Neutrophil (primary cell): ENCODE measurements around the gene NTN1.

Experiments used
- H3K27ac ChIP-seq: fragments of 200-600 bp; sonication (generic); 2 replicates; pipeline ENCODE4 v1.5.1; 2016; ENCODE audit warnings: mild to moderate bottlenecking, moderate library complexity
- H3K27me3 ChIP-seq: fragments of 200-600 bp; sonication (generic); 2 replicates; pipeline ENCODE4 v1.6.0; 2016; ENCODE audit warnings: mild to moderate bottlenecking
- H3K36me3 ChIP-seq: fragments of 200-600 bp; sonication (generic); 2 replicates; pipeline ENCODE4 v1.5.1; 2017
- H3K4me1 ChIP-seq, 2 experiments: fragments of 200-600 bp in 1 of 2; sonication (generic) in 1 of 2; 1 replicate in 1 of 2; 2 replicates in 1 of 2; pipeline versions ENCODE4 v1.5.1 to v1.6.1; 2013 to 2016; ENCODE audit warnings: low read depth in 1 of 2, low read length in 1 of 2, mild to moderate bottlenecking in 1 of 2, moderate library complexity in 1 of 2; ENCODE audit not compliant: control insufficient read depth in 1 of 2, insufficient read depth in 1 of 2
- H3K4me3 ChIP-seq, 2 experiments: fragments of 200-600 bp in 1 of 2; sonication (generic) in 1 of 2; 1 replicate in 1 of 2; 2 replicates in 1 of 2; pipeline ENCODE4 v1.5.1; 2013 to 2016; ENCODE audit warnings: low read depth in 1 of 2, low read length in 1 of 2, mild to moderate bottlenecking in 1 of 2, moderate library complexity in 1 of 2
- H3K9me3 ChIP-seq: fragments of 200-600 bp; sonication (generic); 2 replicates; pipeline ENCODE4 v1.5.1; 2016
- TF ChIP-seq, protein P1 (sequence below): fragments of 200-600 bp; sonication (generic); IDR thresholded peaks from 2 replicates; pipeline ENCODE4 v1.5.1; 2016; ENCODE audit warnings: antibody characterized with exemption

The NTN1 gene

DNA sequence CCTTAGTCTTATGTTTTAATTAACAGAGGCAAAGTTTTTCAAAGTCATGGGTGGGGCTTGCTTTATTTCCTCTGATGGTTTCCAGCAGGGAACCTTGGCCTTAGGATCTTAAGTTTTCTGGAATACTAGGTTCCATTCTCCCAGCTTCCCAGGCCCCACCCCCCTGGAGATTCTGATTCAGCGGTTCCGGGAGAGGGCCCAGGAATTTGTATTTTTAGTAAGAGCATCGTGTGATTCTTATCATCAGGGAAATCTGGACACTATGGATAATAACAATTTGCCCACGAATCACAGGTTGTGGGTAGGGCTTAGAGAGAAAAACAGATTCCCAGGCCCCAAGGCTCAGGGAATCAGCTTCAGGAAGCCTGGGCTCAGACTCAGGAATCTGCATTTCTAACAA, 263.6 kb downstream of the NTN1 start:
- Histone ChIP-seq H3K9me3 (no peaks in the 10 kb centered on the region), H3K4me1 (no peaks in the 10 kb centered on the region), H3K4me3 (no peak overlapping the region), H3K27me3 (no peaks in the 10 kb centered on the region), H3K36me3 (no peaks in the 10 kb centered on the region), H3K27ac (no peak overlapping the region)
- TF ChIP-seq, protein P1, sequence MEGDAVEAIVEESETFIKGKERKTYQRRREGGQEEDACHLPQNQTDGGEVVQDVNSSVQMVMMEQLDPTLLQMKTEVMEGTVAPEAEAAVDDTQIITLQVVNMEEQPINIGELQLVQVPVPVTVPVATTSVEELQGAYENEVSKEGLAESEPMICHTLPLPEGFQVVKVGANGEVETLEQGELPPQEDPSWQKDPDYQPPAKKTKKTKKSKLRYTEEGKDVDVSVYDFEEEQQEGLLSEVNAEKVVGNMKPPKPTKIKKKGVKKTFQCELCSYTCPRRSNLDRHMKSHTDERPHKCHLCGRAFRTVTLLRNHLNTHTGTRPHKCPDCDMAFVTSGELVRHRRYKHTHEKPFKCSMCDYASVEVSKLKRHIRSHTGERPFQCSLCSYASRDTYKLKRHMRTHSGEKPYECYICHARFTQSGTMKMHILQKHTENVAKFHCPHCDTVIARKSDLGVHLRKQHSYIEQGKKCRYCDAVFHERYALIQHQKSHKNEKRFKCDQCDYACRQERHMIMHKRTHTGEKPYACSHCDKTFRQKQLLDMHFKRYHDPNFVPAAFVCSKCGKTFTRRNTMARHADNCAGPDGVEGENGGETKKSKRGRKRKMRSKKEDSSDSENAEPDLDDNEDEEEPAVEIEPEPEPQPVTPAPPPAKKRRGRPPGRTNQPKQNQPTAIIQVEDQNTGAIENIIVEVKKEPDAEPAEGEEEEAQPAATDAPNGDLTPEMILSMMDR = no peak

DNA sequence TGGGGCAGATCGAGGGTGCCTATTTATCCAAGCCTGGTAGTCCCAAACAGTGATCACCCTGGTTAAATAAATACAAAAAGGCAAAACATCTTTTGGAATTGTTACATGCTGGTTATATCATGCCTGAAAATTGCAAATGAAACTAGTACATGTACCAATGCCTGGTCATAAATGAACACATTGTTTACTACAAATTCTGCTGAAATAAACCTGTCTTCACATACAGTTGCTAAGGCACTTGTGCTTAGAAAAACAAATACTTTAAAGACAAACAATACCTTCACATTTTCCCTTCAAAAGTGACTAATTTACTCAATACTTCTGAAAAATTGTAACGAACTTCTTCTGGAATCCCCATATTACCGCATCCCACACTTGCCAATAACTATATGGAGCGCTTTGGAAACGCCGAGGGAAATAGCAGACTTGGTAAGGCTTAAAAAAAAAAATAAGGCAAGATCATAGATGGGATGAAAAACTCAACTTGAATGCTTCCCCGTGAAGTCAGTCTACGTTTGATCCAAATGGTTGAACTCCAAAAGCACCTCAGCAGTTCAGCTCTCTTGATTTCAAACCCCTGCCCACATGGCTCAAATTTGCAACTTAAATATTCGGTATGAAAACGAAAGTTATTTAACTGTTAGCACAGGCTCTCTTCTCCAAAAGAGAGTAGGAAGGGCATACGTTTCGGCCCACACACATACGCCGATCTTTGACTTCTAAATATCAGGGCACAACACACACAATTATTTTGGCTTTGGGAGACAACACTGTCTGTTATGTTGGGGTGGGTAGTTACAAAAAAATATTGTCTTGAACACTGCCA, 264.5 kb downstream of the NTN1 start:
- H3K4me3 ChIP-seq = no peak overlapping the region
- no peak overlapping the region for H3K27ac ChIP-seq
- no peaks in the 10 kb centered on the region for H3K4me1 ChIP-seq
- no peaks in the 10 kb centered on the region for H3K27me3 ChIP-seq
- no peaks in the 10 kb centered on the region for H3K36me3 ChIP-seq
- TF ChIP-seq, protein P1 = no peak
- H3K9me3 ChIP-seq = no peaks in the 10 kb centered on the region

DNA sequence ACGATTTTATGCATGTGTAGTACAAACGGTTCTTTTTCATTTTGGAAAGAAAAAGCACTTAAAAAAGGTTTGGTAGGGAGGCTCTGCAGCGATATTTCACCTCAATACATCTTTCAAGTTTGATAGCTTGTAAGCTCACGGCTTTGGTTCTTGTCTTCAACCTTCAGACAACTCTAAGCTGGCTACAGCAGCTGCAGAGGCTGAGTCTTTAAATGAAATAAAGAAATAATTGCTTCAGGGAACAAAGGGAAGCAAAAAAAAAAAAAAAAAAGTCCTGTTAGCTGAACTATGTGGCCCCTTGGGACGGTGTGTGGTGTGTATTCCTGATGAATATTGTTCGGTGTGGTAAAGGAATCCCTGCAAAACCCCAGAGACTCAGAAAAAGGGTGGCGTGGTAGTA, 265.1 kb downstream of the NTN1 start:
- Histone ChIP-seq H3K36me3 (no peaks in the 10 kb centered on the region), H3K9me3 (no peaks in the 10 kb centered on the region), H3K27me3 (no peaks in the 10 kb centered on the region), H3K4me3 (no peak overlapping the region), H3K4me1 (no peaks in the 10 kb centered on the region), H3K27ac (no peak overlapping the region)
- TF ChIP-seq, protein P1 = no peak

DNA sequence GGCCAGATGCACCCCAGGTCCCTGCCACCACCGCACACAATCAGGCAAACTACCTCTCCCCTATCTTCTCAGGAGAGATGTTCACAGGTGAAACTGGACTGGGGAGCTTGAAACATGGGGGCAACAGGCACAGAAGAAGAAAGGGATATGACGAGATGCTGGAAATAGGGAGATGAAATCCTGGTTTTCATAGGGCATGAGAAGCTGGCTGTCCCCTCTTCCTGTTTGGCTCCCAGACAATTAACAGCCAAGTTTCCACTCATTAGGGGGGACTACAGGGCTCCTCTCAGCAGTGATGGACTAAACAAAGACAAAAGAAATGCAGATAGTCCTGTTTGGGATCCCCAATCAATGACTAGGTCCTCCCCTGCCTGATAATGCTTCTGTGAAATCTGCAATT, 266.0 kb downstream of the NTN1 start:
- Histone ChIP-seq H3K27ac (no peak overlapping the region), H3K4me3 (no peak overlapping the region), H3K36me3 (no peaks in the 10 kb centered on the region), H3K9me3 (no peaks in the 10 kb centered on the region), H3K4me1 (peaks cover 0 to 1% of the 10 kb centered on the region in 2 experiments), H3K27me3 (no peaks in the 10 kb centered on the region)
- TF ChIP-seq, protein P1 = no peak

DNA sequence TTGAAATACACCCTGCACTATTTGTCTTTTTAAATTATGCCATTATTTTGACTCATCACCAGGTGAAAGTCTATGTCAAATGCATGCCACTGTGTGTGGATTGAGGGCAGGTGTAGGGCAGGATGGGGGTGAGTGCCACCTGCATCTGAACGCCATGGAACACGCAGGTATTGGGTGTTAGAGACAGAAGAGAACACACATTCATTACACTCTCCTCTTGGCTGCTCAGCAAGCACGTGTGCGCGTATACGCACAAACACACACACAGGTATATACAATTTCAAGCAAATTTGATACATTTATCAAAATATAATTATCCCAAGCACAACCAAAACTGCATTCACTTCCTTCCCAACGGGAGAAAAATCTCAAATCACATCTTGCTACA, 268.9 kb downstream of the NTN1 start:
- H3K4me1 ChIP-seq = peaks cover 0 to 7% of the 10 kb centered on the region in 2 experiments
- no peak overlapping the region for H3K27ac ChIP-seq
- H3K9me3 ChIP-seq = no peaks in the 10 kb centered on the region
- TF ChIP-seq, protein P1 = no peak
- H3K36me3 ChIP-seq = no peaks in the 10 kb centered on the region
- H3K27me3 ChIP-seq = no peaks in the 10 kb centered on the region
- no peak overlapping the region for H3K4me3 ChIP-seq
